K562 (cell line): ENCODE results near the gene ANKMY1. TPM values are rescaled to one million over a fixed set of nuclear protein-coding genes. Genes with fewer than 3 reads are reported as not detected.

ENCODE experiments used
- CCNT2 ChIP-seq: IDR thresholded peaks from 2 replicates; pipeline ENCODE4 v1.6.1; 2011; ENCODE audit warnings: borderline replicate concordance, low read depth, mild to moderate bottlenecking, moderate library complexity, mixed read lengths, low read length; ENCODE audit not compliant: insufficient read length; ENCODE audit errors: extremely low read depth
- COPS2 ChIP-seq: fragments of 450-650 bp; conservative IDR thresholded peaks from 2 replicates; pipeline ENCODE4 v1.6.1; 2016; ENCODE audit warnings: mild to moderate bottlenecking, moderate library complexity
- PHB ChIP-seq: fragments of 250-450 bp; sonication (Bioruptor Pico); IDR thresholded peaks from 2 replicates; pipeline ENCODE4 v1.5.0; 2021
- SNIP1 ChIP-seq: fragments of 450-650 bp; IDR thresholded peaks from 2 replicates; pipeline ENCODE4 v1.7.1; 2017; ENCODE audit warnings: low read depth, mild to moderate bottlenecking
- ZFP1 ChIP-seq: fragments of 450-650 bp; formaldehyde crosslinking; IDR thresholded peaks from 2 replicates; pipeline ENCODE4 v1.4.0; 2020; ENCODE audit warnings: mild to moderate bottlenecking, mixed read lengths
- ZFP30 ChIP-seq: fragments of 250-450 bp; sonication (Bioruptor Pico); IDR thresholded peaks from 2 replicates; pipeline ENCODE4 v1.8.0; 2022; ENCODE audit warnings: moderate library complexity, mild to moderate bottlenecking, inconsistent platforms, borderline replicate concordance
- ZNF146 ChIP-seq: IDR thresholded peaks from one replicate; pipeline ENCODE4 v1.6.1; 2018; ENCODE audit warnings: missing compliant biosample characterization; ENCODE audit not compliant: unreplicated experiment
- ZNF584 ChIP-seq: fragments of 200-800 bp; sonication (Bioruptor generic); IDR thresholded peaks from 2 replicates; pipeline ENCODE4 v1.6.1; 2016; ENCODE audit warnings: low read depth, mild to moderate bottlenecking, missing genetic modification characterization, missing compliant biosample characterization
- ZNF699 ChIP-seq: fragments of 250-450 bp; sonication (Bioruptor Pico); IDR thresholded peaks from 2 replicates; pipeline ENCODE4 v1.8.0; 2021; ENCODE audit warnings: mild to moderate bottlenecking, moderate library complexity; ENCODE audit not compliant: insufficient replicate concordance
- polyA plus RNA-seq, 8 experiments: library from polyadenylated mRNA; depleted of rRNA in 4 of 8; stranded (reverse) in 5 of 8; unstranded in 3 of 8; fragments of >200 nt; fragmentation: Nextera tagmentation in 2 of 8; fragmentation: Illumina TruSeq in 1 of 8; extraction: Ambion mirVana in 2 of 8; extraction: Trizol in 1 of 8; gene quantifications; 2 replicates each; pipeline versions ENCODE4 v1.2.1 to v1.2.3, GENCODE V29; 2011 to 2014; ENCODE audit warnings: inconsistent platforms in 1 of 8, missing spikeins in 1 of 8
- total RNA-seq, 7 experiments: library from RNA; depleted of rRNA in 6 of 7; stranded (reverse); fragments of >200 nt in 6 of 7; fragmentation: Illumina TruSeq in 2 of 7; extraction: Trizol in 2 of 7; gene quantifications; 2 replicates each; pipeline versions ENCODE4 v1.2.1 to v1.2.3, GENCODE V29; 2011 to 2021; ENCODE audit warnings: low replicate concordance in 1 of 7
- TF ChIP-seq, protein P1 (sequence below): fragments of 200-800 bp; sonication (Bioruptor generic); IDR thresholded peaks from 2 replicates; pipeline ENCODE4 v1.6.1; 2017; ENCODE audit warnings: missing genetic modification characterization, missing compliant biosample characterization
- TF ChIP-seq, protein P2 (sequence below): fragments of 450-650 bp; formaldehyde crosslinking; IDR thresholded peaks from 2 replicates; pipeline ENCODE4 v1.4.0; 2022; ENCODE audit warnings: mild to moderate bottlenecking, moderate library complexity

The ANKMY1 gene
- total and polyA plus RNA-seq, 9 of the 15 experiments (the other 6 are each of a cell fraction or from before 2014, with no cell fraction given), result 0.75 to 15.1 (median 11.7) TPM

DNA sequence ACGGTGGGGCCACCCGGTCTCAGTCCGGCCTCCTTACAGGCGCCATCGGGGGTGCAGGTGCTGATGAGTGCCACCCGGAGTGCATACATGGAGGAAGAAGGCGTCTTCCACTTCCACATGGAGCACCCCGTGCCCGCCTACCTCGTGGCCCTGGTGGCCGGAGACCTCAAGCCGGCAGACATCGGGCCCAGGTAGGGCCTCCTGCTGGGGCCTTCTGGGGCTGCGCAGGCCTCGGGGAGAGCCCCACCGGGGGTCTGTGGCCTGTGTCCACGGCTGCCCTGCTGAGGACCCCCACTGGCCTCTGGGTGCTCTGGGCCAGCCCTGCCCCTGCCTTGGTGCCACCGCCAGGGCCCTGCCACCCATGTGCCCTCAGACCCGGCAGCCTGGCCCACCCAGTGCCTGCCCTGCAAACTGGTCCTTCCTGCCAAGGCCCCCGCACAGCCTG lies 15.3 kb upstream of the ANKMY1 start (continued):
- TF ChIP-seq ZNF146 (CRISPR knock-in tag), result no peak
- no peak for TF ChIP-seq ZFP1 (CRISPR knock-in tag)
- TF ChIP-seq ZNF584 (CRISPR knock-in tag), result no peak
- no peak for TF ChIP-seq ZNF699 (CRISPR knock-in tag)
- TF ChIP-seq CCNT2, result no peak
- TF ChIP-seq, protein P1, sequence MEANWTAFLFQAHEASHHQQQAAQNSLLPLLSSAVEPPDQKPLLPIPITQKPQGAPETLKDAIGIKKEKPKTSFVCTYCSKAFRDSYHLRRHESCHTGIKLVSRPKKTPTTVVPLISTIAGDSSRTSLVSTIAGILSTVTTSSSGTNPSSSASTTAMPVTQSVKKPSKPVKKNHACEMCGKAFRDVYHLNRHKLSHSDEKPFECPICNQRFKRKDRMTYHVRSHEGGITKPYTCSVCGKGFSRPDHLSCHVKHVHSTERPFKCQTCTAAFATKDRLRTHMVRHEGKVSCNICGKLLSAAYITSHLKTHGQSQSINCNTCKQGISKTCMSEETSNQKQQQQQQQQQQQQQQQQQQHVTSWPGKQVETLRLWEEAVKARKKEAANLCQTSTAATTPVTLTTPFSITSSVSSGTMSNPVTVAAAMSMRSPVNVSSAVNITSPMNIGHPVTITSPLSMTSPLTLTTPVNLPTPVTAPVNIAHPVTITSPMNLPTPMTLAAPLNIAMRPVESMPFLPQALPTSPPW (CRISPR knock-in tag), result no peak
- TF ChIP-seq, protein P2, sequence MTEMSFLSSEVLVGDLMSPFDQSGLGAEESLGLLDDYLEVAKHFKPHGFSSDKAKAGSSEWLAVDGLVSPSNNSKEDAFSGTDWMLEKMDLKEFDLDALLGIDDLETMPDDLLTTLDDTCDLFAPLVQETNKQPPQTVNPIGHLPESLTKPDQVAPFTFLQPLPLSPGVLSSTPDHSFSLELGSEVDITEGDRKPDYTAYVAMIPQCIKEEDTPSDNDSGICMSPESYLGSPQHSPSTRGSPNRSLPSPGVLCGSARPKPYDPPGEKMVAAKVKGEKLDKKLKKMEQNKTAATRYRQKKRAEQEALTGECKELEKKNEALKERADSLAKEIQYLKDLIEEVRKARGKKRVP (CRISPR knock-in tag), result no peak
- TF ChIP-seq SNIP1, result no peak
- TF ChIP-seq ZFP30 (CRISPR knock-in tag), result no peak
- TF ChIP-seq COPS2, result no peak
- TF ChIP-seq PHB, result no peak
- TF ChIP-seq, all 486 proteins: peak for 0
